Activated CD8-positive, alpha-beta memory T cell treated with anti-CD3 and anti-CD28 coated beads, Interleukin-2, amount 50 U/mL, for 24 hours (primary cell): Measurements from ENCODE around the gene KIAA1328.

Experiments
- DNase-seq: peaks from one replicate; pipeline ENCODE4 v3.0.0-alpha.2; 2020; ENCODE audit errors: extremely low read depth

The KIAA1328 gene

GRCh38 chr18:37218022-37218590 lies 389.2 kb downstream of the KIAA1328 start:
- no peak for DNase-seq

- DNase-seq = no peak
Observed at GRCh38 chr18:37219257-37219656, 390.3 kb downstream of the KIAA1328 start.

GRCh38 chr18:37222354-37222998 lies 393.5 kb downstream of the KIAA1328 start:
- DNase-seq = no peak

- DNase-seq = no peak
Observed at GRCh38 chr18:37222999-37223378, 394.1 kb downstream of the KIAA1328 start.

GRCh38 chr18:37225279-37225678 lies 396.4 kb downstream of the KIAA1328 start:
- DNase-seq = no peak

- DNase-seq = no peak
Observed at GRCh38 chr18:37230768-37231167, 401.8 kb downstream of the KIAA1328 start.

GRCh38 chr18:37231251-37231650 lies 402.3 kb downstream of the KIAA1328 start:
- no peak for DNase-seq

- DNase-seq = no peak
Observed at GRCh38 chr18:37235583-37235982, 406.7 kb downstream of the KIAA1328 start.

GRCh38 chr18:37238282-37239108 lies 409.6 kb downstream of the KIAA1328 start:
- DNase-seq = no peak

- no peak for DNase-seq
Observed at GRCh38 chr18:37242091-37242490, 413.2 kb downstream of the KIAA1328 start.

- no peak for DNase-seq
Observed at GRCh38 chr18:37242826-37243560, 414.1 kb downstream of the KIAA1328 start.

- DNase-seq = no peak
Observed at GRCh38 chr18:37243741-37244140, 414.8 kb downstream of the KIAA1328 start.

- no peak for DNase-seq
Observed at GRCh38 chr18:37244618-37245017, 415.7 kb downstream of the KIAA1328 start.

- DNase-seq = no peak
Observed at GRCh38 chr18:37246779-37247340, 417.9 kb downstream of the KIAA1328 start.

- no peak for DNase-seq
Observed at GRCh38 chr18:37247497-37248161, 418.7 kb downstream of the KIAA1328 start.

GRCh38 chr18:37248281-37248680 lies 419.4 kb downstream of the KIAA1328 start:
- DNase-seq = no peak

- DNase-seq = no peak
Observed at GRCh38 chr18:37249171-37249886, 420.4 kb downstream of the KIAA1328 start.

- DNase-seq = no peak
Observed at GRCh38 chr18:37249895-37250618, 421.1 kb downstream of the KIAA1328 start.

- DNase-seq = no peak
Observed at GRCh38 chr18:37251679-37252078, 422.8 kb downstream of the KIAA1328 start.

- DNase-seq = no peak
Observed at GRCh38 chr18:37252342-37252741, 423.4 kb downstream of the KIAA1328 start.
